Fibroblast of upper back skin (primary cell): ENCODE data around the gene SF3B2.
"Not testable (repeated sequence)": the region's sequence is repeated elsewhere in the genome, so short reads cannot be mapped to it uniquely, and the experiment has no call there.

Experiments
- DNase-seq: peaks from one replicate; pipeline ENCODE4 v3.0.0-alpha.2; 2013

Gene SF3B2, protein sequence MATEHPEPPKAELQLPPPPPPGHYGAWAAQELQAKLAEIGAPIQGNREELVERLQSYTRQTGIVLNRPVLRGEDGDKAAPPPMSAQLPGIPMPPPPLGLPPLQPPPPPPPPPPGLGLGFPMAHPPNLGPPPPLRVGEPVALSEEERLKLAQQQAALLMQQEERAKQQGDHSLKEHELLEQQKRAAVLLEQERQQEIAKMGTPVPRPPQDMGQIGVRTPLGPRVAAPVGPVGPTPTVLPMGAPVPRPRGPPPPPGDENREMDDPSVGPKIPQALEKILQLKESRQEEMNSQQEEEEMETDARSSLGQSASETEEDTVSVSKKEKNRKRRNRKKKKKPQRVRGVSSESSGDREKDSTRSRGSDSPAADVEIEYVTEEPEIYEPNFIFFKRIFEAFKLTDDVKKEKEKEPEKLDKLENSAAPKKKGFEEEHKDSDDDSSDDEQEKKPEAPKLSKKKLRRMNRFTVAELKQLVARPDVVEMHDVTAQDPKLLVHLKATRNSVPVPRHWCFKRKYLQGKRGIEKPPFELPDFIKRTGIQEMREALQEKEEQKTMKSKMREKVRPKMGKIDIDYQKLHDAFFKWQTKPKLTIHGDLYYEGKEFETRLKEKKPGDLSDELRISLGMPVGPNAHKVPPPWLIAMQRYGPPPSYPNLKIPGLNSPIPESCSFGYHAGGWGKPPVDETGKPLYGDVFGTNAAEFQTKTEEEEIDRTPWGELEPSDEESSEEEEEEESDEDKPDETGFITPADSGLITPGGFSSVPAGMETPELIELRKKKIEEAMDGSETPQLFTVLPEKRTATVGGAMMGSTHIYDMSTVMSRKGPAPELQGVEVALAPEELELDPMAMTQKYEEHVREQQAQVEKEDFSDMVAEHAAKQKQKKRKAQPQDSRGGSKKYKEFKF

GRCh38 chr11:66051766-66052663, at the start of gene SF3B2:
SF3B2 (plus strand) TSS chr11:66052364; CDS start chr11:66052385, 21 bp downstream.
- peak; percentile 98 for DNase-seq

DNA sequence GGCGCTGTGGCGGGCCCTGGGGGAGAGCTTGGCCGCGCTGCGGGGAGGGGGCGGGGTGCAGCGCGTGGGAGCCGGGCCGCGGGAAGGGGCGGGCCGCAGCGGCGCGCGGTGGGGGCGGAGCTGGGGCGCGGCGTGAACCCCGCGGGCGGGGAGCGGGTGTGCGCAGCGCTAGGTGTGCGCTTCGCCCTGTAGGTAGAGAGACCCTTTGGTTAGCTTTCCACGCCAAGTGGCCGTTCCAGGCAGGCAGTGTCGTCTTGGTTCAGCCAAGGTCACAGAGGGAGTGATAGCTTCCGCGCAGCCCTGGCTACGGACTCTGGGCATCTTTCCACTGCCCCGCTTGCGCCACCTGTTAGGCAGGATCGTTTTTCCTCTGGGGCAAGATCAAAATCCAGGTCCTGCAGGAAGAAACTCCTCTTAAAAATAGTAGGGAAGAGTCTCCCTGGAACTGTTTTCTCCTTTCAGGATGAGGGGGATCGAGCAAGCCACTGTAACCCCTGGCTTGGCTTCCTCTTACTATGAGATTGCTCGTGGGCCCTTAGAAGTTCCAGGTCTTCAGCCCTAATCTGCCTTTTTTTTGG, 49.4 kb upstream of the SF3B2 start:
- DNase-seq = no peak

DNA sequence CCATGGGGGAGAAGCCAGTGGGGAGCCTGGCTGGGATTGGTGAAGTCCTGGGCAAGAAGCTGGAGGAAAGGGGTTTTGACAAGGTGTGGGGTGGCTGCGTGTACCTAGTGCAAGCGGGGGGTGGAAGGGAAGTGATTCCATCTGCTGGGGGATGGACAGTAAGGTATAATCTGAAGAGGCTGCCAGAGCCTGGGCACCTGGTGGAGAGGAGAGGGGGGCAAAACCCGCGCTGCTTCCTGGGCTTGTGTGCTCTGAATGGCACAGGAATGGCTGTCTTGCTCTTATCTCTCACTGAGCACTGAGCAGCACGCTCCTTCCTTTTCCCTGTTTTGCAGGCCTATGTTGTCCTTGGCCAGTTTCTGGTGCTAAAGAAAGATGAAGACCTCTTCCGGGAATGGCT, 48.9 kb upstream of the SF3B2 start:
- DNase-seq = no peak

DNA sequence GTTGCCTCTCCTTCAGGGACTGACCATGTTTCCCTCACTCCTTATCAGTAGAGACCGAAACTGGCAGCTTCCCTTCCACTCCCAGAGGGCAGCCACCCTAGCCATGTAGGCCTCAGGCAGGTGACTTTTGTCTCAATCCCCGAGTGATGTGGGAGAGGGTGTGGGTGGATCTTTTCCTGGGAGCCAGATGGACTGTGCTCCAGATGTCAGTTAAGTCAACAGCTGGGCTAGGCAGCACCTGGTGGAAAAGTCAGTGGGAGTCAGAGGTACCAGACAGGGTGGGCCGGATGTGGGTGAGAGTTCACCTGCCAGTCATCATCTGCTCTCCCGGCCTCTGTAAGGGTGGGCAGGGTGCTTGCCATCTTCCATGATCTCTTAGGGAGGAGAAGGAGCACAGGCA, 48.0 kb upstream of the SF3B2 start:
- DNase-seq = no peak

DNA sequence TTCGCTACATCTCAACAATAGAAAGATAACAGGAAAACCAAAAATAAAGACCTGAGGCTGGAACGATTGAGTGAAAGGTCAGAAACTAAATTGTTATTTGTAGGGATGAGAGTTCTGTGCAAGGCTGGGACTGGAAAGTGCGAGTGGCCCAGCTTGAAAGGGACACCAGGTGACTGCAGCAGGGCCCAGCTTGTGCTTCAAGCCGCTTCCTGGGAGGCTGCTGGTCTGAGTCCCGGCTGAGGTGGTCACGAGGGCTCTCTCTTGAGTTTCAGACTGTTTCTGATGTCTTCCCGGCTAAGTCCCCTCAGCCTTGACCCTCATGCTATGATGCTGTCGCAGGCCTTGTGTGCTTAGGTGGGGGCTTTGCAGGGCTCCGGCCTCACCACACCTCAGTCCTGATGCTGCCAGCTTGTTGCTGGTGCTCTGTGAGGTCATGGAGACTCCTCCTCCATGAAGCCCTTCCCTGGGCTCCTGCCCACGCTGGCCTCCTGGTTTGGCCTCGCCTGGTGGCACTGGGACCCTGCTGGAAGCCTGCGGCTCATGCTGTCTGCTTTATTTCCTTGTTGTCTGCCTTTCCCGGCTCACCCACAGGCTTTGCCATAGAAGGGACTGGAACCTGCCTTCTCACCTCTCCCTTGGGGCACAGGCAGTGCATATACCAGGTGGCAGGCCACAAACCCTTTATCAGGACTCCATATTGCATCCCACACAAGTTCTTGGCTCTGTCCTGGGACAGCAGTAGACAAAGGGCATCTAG, 45.9 kb upstream of the SF3B2 start:
- no peak for DNase-seq

DNA sequence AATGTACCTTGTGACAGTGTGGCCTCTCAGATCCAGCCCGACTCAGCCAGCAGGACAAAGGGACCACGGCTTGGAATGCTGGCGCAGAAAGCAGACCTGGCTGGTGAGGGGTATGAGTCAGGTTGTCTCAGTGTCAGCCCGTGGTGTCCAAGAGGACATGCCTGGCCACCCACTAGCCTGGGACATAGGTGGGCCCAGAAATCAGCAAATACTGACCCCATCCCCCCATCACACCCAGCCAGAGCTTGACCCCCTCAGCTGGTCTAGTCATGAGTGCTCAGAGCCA, 45.3 kb upstream of the SF3B2 start:
- no peak for DNase-seq

DNA sequence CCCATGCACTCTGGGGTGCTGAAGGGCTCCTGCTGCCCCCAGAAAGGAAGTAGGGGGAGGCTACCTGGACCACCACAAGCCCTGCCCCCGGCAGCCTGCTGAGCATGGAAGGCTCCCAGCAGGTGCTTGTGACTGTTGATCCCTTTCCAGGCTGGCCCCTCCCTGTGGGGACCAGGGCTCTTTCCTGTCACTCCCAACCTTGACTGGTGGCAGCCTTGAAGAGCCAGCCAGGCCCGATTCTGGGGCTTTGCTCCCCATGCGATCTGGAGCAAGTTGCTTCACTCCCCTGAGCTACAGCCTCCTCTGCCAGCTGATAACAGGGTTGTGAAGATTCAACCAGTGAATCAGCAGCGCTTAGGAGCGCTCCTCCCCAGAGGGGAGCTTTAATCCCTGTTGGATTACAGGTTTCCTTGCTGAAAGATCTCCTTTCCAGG, 44.9 kb upstream of the SF3B2 start:
- no peak for DNase-seq

GRCh38 chr11:66008095-66008467, 44.1 kb upstream of the SF3B2 start:
- no peak for DNase-seq

DNA sequence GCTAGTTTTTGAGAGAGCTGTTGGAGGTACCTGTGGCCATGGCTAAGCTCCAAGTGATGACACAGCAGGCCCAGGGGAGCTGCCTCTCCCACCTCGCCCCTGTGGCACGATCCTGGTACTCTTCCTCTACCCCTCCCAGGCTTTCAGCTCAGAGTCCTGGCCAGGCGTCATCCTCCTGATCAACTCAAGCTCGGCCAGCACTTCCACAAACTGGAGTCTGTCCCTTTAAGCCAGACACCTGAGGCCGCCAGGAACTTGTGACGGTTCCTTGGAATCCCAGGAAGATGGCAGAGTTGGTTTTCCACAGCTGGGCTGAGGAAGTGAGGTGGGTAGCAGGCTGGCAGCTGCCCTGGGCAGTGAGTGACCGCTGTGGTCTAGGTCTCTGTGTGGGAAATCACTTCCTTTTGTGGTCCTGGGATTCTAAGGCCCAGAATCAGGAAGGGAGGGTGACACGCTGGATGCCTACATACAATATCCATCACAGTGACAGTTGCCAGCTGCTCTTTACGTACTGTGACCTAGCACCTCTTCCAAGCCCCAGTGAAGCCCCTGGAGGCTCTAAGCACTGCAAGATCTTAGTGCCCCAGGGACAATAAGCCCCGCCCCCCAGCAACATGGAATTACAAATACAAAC, 43.6 kb upstream of the SF3B2 start:
- no peak for DNase-seq

- not testable (repeated sequence) for DNase-seq
Observed at GRCh38 chr11:66010036-66010435, 42.1 kb upstream of the SF3B2 start.

DNA sequence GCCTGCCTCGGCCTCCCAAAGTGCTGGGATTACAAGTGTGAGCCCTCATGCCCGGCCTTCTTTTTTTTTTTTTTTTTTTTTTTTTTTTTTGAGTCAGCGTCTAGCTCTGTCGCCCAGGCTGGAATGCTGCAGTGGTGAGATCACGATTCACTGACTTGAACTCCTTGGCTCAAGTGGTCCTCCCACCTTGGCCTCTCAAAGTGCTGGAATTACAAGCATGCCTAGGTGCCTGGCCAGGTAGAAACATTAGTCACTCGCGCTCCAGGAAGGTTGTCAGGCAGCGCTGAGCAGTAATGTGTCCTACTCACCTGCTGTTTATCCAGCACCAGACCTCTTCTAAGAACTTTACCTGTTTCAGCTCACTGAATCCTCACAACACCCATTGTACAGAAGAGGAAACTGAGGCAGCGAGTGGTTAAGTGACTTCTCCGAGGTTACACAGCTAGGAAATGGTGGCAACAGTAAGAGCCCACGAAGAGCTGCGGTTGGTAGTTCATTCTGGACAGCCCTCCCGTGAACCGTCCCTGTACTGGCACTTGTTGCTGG, 40.9 kb upstream of the SF3B2 start:
- DNase-seq = peak; percentile 53

- no peak for DNase-seq
Observed at GRCh38 chr11:66011785-66012303, 40.3 kb upstream of the SF3B2 start, which contains the start of gene CST6. CST6 (plus strand) TSS chr11:66012008; CDS start chr11:66012045, 37 bp downstream.

GRCh38 chr11:66012371-66012945, 39.7 kb upstream of the SF3B2 start:
- DNase-seq = no peak

- no peak for DNase-seq
Observed at GRCh38 chr11:66012946-66013761, 39.0 kb upstream of the SF3B2 start.

- DNase-seq = no peak
Observed at GRCh38 chr11:66013762-66014100, 38.4 kb upstream of the SF3B2 start.

- no peak for DNase-seq
Observed at GRCh38 chr11:66014804-66015453, 37.2 kb upstream of the SF3B2 start.

DNA sequence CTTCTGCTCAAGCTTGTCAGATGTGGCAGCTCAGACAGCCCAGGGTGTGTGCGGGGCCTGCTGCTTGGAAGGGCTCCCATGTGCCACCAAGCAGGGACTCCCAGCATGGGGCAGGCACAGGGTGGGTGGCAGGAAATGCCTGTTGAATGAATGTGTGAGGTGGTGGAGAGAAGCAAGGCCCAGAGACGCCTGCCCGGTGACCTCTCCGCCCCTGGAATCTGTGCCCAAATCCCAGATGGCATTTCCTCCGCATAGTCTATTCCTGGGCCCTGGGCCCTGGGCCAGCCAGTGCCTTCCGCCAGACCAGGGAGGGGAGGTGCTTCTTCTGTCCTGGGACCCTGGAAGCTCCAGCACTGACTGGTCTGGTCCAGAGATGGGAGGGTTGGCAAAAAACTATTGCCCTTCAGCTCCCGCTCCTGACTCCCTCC, 36.7 kb upstream of the SF3B2 start:
- peak; percentile 26 for DNase-seq

- no peak for DNase-seq
Observed at GRCh38 chr11:66015936-66016792, 36.0 kb upstream of the SF3B2 start.
